Osteocyte (in vitro differentiated cells): Measurements from ENCODE around the gene EPS8. TPM values are rescaled to one million over a fixed set of nuclear protein-coding genes. Genes with fewer than 3 reads are reported as not detected.

Experiments
- DNase-seq: peaks from one replicate; pipeline ENCODE4 v3.0.0; 2021; ENCODE audit warnings: mixed read lengths; ENCODE audit not compliant: unreplicated experiment; ENCODE audit errors: extremely low spot score
- H3K27ac Mint-ChIP-seq: one replicate; pipeline ENCODE4 v1.8.0; 2021; ENCODE audit warnings: mild to moderate bottlenecking, mixed read lengths; ENCODE audit not compliant: unreplicated experiment
- H3K27me3 Mint-ChIP-seq: one replicate; pipeline ENCODE4 v1.8.0; 2021; ENCODE audit warnings: mixed read lengths; ENCODE audit not compliant: unreplicated experiment
- H3K36me3 Mint-ChIP-seq: one replicate; pipeline ENCODE4 v1.8.0; 2021; ENCODE audit warnings: mixed read lengths; ENCODE audit not compliant: unreplicated experiment
- H3K4me1 Mint-ChIP-seq: one replicate; pipeline ENCODE4 v1.8.0; 2021; ENCODE audit warnings: mixed read lengths; ENCODE audit not compliant: unreplicated experiment
- H3K4me3 Mint-ChIP-seq: one replicate; pipeline ENCODE4 v1.8.0; 2021; ENCODE audit warnings: mild to moderate bottlenecking, moderate library complexity, mixed read lengths; ENCODE audit not compliant: unreplicated experiment
- H3K9me3 Mint-ChIP-seq: one replicate; pipeline ENCODE4 v1.8.0; 2021; ENCODE audit warnings: mixed read lengths; ENCODE audit not compliant: unreplicated experiment
- CTCF ChIP-seq: fragments of 200-600 bp; sonication (generic); IDR thresholded peaks from 2 replicates; pipeline ENCODE4 v1.5.0; 2021; ENCODE audit warnings: antibody characterized with exemption, mild to moderate bottlenecking, moderate library complexity
- total RNA-seq: library from RNA; stranded (reverse); gene quantifications from 2 replicates; pipeline ENCODE4 v1.2.1, GENCODE V29; 2021

Gene EPS8
- total RNA-seq, 1 donor from 2014 or later: 308 TPM

- Mint-ChIP-seq H3K27ac (peak overlapping the region; percentile 50), H3K27me3 (no peaks in the 10 kb centered on the region), H3K9me3 (no peaks in the 10 kb centered on the region), H3K4me1 (peaks cover 86% of the 10 kb centered on the region), H3K36me3 (peaks cover 32% of the 10 kb centered on the region), H3K4me3 (no peak overlapping the region)
- DNase-seq: no peak
- no peak for TF ChIP-seq CTCF
These were observed 83.0 kb downstream of the EPS8 start for GRCh38 chr12:15706010-15706676.

- H3K36me3 Mint-ChIP-seq: peaks cover 32% of the 10 kb centered on the region
- no peak overlapping the region for H3K4me3 Mint-ChIP-seq
- peaks cover 90% of the 10 kb centered on the region for H3K4me1 Mint-ChIP-seq
- H3K27me3 Mint-ChIP-seq: no peaks in the 10 kb centered on the region
- no peak for TF ChIP-seq CTCF
- no peak for DNase-seq
- H3K27ac Mint-ChIP-seq: no peak overlapping the region
- no peaks in the 10 kb centered on the region for H3K9me3 Mint-ChIP-seq
These were observed 83.6 kb downstream of the EPS8 start for GRCh38 chr12:15705606-15706005.

- H3K4me1 Mint-ChIP-seq: peaks cover 93% of the 10 kb centered on the region
- peak overlapping the region; percentile 92 for H3K27ac Mint-ChIP-seq
- H3K36me3 Mint-ChIP-seq: peaks cover 20% of the 10 kb centered on the region
- DNase-seq: no peak
- TF ChIP-seq CTCF: no peak
- H3K9me3 Mint-ChIP-seq: no peaks in the 10 kb centered on the region
- no peaks in the 10 kb centered on the region for H3K27me3 Mint-ChIP-seq
- peak overlapping the region; percentile 46 for H3K4me3 Mint-ChIP-seq
These were observed 86.9 kb downstream of the EPS8 start for GRCh38 chr12:15702276-15702675.

- Mint-ChIP-seq H3K36me3 (peaks cover 21% of the 10 kb centered on the region), H3K4me3 (peak overlapping the region; percentile 46), H3K9me3 (no peaks in the 10 kb centered on the region), H3K27me3 (no peaks in the 10 kb centered on the region), H3K27ac (peak overlapping the region; percentile 92), H3K4me1 (peaks cover 93% of the 10 kb centered on the region)
- no peak for DNase-seq
- TF ChIP-seq CTCF: no peak
These were observed 87.5 kb downstream of the EPS8 start for GRCh38 chr12:15701631-15702156.

- Mint-ChIP-seq H3K4me1 (peaks cover 92% of the 10 kb centered on the region), H3K36me3 (peaks cover 19% of the 10 kb centered on the region), H3K27ac (peak overlapping the region; percentile 92), H3K9me3 (no peaks in the 10 kb centered on the region), H3K4me3 (peak overlapping the region; percentile 46), H3K27me3 (no peaks in the 10 kb centered on the region)
- DNase-seq: no peak
- no peak for TF ChIP-seq CTCF
These were observed 88.0 kb downstream of the EPS8 start for GRCh38 chr12:15701206-15701605.
